ENCODE measurements around the gene PBX3.

PBX3 gene

DNA sequence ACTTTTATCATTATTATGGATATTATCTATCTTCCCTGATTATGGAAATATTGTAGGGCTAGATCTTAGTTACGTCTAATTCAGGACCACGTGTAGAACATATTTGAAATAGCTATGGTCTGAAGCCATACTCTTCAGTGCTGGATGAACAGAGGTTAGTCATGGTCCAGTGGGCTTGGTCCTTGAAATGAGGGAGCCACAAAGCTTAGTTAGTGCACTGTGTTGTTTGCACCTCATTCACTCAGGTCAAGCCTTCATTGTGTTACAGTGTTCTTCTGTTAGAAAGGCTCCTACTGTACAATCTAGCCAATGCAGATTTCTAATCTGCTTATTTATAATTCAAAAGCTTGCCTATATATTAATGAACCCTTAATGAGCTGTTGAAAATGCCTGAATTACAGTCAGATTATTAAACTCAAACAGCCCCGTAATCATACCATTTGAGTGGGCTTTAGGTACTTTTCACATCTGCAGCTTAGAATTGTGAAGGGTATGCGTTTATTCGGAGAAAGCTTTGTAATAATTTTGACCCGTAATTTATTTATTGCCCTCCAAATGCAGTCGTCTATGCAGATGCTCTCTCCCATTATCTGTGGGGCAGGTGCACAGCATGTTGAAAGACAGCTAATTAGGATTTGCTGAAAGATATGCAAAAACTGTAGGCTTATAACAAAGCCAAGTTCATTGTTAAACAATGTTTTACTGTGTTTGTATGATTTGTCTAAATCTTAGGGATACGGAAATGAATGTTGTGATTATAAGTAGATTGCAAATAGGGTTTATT lies 164.9 kb downstream of the PBX3 start:
- peak in 1 of 2 experiments; percentile 58 for DNase-seq

DNA sequence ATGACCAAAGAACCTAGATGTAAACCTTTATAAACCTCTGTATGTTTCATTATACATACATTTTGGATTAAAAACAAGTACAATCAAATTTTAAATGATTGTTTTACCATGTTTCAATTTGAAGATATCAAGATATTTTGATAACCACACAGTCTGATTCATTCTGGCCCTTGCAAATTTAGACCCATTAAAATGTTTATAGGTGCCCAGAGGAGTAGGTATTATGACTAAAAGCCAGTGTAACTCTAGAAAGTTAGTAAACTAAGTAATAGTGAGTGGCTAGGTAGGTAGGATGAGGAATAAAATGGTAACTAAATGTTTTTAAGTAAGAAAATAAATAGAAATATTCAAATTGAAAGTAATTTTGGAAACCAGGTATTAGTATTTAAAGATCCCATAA lies 165.5 kb downstream of the PBX3 start:
- DNase-seq, result no peak

DNA sequence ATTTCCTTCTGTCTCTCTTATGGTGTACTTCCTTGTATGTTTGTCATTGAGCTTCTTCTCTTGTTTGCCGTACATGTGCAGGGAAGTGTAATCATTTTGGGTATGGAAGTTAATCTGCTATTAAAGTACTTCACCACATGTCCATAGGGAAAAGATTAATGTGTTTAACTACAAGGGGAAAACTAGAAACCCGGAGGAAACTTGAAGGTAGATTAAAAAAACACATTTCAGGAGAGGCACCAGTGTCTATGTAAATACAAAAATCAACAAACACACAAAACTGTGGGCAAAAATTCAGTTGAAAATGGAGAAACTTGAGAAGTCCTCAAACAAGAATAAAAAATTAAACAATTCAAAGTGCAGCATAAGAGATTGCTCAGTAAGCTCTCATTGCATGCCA lies 166.4 kb downstream of the PBX3 start:
- no peak for DNase-seq

DNA sequence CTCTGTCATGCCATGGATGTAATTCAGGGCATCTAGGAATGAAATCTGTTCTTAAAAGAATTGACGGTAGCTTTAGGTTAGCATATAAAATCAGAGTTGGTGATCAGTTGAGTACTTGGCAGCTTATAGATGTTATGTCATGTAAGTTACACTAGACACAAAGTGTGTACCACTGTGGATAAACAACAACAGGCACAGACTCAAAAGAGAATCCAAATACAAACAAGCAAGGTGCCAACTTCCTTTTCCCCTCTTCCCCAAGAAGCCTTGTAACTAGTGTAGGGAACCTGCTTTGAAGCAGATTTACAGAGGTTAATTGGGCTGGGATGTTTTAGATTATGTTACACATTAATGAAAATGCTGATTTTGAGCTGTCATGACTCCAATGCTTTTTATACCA lies 167.2 kb downstream of the PBX3 start:
- no peak for DNase-seq

DNA sequence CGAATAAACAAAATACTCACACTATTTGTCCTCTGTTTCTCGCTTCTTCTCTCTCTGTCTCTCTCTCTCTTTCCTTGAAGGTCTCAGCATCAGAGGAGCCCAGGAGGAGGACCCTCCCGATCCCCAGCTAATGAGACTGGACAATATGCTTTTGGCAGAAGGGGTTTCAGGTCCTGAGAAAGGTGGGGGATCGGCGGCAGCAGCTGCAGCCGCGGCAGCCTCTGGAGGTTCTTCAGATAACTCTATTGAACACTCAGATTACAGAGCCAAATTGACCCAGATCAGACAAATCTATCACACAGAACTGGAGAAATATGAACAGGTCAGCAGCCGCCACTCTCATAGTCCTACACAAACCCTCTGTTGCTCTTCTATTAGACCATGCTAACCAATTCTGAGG lies 168.4 kb downstream of the PBX3 start:
- no peak for DNase-seq

DNA sequence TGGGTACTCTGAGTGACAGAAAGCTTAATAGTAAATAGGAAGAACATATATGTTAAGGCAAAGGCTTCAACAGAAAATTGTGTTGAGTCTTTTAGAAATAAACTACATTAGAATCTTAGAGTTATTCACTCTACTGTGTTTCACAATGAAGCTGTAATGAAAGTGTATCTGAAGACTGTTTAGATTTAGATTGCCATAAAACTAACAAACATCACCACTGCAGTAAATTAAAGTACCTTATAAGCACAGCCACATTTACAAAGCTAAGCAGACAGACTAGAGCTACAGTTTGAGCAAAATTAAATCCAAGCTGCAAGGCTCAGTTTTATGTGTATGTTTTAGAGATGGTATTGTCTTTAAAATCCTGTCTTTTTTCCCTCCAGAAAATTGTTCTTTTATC lies 172.4 kb downstream of the PBX3 start:
- no peak for DNase-seq

DNA sequence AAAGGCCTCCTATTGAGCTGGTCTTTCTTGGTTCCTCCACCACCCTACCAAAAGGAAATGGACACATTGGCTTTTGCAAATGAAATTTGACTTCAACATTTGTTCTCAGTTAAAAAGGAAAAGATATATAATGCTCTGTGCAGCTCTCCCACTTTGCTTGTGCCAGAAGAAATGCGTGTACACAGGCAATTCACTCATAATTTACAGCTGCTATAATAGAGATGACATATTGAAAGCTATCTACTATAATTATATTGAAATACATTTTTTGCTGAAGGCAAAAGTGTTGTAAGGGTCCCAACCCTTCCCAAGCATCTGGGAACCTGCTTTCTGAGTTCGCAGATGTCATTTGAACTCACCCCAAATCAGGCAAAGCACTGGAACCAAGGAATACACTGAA lies 173.2 kb downstream of the PBX3 start:
- no peak for DNase-seq

DNA sequence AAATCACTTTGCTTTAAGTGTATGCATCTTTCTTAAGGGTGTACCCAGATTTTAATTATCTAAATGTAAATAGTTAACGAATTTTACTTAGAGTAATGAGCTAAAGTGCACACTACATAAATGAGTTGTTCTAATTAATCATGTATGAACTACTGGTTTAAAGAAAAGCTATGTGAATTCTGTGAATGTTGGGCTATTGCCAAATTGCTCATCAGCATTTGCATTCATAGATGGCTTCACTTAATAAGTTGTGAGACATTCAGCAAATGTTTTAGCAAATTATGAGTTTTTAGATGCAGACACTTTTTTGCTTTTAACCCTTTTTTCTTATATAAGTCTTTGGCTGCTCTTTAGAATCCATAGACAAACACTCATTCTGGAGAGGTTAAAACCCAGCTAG lies 175.7 kb downstream of the PBX3 start:
- DNase-seq, result no peak

DNA sequence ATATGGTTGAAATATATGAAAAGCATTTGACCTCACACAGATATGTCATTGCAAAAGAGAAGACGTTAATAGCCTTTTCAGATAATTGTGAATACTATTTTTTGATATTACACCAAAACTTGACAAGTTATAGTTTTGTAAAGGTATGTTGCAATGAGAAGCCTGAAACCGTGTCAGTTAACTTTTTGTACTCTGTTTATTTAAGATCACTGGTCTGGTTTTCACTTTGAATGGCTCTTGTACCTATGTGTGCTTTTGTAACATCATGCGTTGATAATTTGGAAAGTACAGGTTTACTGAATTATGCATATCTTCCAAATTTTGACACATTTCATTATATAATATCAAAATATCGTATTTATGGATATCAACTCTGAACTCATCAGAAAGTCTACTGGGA lies 177.2 kb downstream of the PBX3 start:
- no peak for DNase-seq

DNA sequence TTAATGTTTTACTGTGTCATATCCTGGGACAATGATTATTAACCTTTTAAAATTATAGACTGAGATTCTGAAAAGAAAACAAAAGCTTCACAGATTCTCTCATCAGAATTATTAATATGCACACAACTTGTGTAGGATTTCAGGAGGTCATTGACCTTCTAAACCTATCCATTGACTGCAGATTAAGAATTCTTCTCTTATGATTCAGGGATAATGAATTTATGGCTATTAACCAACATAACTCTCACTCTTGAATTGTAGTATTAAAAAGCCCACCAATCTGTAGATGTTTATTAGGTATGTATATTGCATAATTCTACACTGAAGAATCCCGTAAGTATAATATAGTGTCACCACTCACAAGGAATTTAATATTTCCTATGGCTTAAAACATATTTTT lies 179.8 kb downstream of the PBX3 start:
- DNase-seq, result no peak

DNA sequence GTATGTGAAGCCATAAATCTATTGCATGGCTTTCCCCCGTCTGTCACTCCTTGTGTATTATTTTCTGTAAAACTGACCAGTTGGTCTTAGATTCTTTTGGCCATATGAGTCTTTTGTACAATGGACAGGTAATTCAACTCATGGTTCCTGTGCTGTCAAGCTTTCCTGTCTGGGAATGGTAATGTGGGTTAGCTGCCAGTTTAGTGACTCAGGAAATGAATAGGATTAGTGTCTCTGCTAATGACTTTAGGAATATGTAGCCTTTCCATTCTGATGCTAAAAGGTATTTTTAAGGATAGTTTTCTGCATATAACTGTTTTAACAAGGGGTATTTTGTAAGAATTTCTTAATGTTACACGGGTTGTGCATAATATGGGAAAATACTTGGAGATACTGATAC lies 182.7 kb downstream of the PBX3 start:
- DNase-seq, result no peak

DNA sequence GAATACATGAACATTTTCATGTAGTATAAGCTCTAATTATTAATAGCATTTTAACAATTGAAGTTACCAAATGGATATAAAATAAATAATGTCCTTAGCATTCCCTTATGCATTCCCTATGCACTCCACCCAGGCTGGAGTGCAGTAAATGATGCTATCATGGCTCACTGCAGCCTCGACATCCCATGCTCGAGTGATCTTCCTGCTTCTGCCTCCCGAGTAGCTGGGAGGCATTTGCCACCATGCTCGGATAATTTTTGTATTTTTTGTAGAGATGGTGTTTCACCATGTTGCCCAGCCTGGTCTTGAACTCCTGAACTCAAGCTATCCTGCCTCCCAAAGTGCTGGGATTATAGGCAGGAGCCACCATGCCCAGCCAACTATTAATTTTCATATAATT lies 184.0 kb downstream of the PBX3 start:
- DNase-seq, result no peak

DNA sequence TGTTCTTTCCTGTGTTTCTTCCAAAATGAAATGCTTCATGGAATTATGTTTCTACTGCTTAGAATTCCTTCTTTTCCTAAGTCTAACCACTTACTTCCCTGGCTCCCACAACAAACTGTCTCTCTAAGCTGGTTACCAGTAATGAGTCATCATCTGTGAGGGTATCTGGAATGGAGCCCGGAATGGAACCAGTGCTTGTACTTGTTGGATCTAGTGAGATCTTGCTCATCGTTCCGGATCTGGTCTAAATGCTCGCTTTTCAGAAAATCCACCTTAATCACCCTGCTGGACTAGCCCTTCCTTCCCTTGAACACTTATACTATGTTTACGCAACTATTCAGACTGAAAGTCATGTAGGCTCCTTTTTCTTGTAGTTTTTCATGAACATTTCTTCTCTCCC lies 184.8 kb downstream of the PBX3 start:
- DNase-seq, result no peak

DNA sequence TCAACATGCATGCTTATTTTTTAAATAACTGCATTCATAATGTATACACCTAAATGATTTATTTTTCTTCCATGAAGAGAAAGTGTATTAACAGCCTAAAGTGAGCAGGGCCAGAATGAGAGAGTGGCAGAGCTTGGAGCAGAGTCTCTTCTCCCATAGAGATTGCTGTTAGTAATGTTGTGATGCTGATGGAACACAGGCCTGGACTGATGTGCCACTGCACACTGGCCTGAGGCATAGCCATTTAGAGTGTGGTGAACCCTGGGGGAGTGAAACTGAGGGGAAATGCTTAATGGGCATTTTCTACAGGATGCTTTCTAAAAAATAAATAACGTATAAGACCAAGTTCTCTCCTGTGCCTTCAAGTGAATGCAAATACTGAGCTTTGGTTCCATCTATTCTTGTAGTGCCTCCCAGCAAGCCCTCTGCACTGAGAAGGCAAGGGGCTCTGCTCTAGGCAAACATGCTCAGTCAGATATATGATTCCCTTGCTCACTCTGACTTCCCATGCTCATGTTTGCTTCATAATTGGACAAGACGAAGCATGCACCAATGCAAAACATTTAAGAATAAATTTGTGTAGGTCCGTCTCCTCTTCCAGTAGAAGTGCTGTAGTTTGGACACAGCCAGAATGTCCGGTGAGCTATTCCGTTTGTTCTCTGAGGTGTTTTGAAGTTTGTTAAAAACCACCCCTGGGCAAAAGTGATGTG lies 185.7 kb downstream of the PBX3 start:
- no peak for DNase-seq

DNA sequence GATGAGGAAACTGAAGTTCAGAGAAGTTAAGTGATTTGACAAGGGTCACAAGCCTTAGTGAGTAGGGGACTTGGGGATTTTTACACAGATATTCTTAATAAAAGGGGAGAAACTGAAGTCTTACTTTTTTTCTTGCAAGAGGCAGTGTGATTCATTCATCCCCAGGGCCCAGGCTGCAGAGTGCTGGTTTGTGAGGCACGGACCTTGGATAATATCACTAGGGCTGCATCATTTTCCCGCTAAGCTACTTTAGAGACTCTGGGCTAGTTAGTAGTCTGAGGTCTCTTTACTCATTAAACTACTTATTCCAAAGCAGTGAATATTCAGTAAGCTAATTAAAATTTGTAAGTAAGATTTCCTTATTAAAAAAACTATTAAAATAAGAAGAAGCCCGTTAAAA lies 195.0 kb downstream of the PBX3 start:
- DNase-seq, result no peak

DNA sequence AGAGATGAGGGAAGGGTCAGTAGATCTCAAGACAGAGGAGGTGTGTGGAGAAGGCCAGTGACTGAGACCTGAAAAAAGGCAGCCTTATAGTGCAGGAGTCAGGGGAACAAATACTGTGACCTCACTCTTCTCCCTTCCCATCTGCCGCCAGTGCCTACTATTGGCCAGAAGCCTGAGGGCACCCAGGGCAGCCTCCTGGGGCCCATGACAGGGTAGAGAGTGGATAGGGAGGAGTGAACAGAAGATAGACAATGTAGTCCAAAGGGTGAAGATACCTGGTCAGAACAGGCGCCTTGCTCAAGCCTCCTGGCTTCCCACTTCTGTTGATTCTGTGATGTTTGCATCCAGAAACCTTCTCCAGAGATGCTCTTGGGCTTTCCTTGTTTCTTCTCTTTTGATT lies 196.7 kb downstream of the PBX3 start:
- DNase-seq, result no peak

DNA sequence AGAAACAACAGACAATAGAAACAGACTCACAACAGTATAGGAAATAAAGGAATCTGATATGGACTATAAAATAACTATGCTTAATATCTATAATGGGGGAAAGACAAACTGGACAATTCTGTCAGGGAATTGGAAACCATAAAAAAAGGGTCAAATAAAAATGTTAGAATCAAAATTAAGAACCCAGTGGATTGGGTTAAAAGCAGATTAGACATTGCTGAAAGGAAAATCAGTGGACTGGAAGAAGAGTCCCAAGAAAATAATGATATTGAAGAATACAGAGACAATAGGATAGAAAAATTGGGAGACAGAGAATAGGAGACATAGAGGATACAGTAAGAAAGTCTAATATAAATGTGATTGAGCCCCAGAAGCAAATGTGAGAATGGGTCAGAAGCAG lies 199.2 kb downstream of the PBX3 start:
- no peak for DNase-seq

DNA sequence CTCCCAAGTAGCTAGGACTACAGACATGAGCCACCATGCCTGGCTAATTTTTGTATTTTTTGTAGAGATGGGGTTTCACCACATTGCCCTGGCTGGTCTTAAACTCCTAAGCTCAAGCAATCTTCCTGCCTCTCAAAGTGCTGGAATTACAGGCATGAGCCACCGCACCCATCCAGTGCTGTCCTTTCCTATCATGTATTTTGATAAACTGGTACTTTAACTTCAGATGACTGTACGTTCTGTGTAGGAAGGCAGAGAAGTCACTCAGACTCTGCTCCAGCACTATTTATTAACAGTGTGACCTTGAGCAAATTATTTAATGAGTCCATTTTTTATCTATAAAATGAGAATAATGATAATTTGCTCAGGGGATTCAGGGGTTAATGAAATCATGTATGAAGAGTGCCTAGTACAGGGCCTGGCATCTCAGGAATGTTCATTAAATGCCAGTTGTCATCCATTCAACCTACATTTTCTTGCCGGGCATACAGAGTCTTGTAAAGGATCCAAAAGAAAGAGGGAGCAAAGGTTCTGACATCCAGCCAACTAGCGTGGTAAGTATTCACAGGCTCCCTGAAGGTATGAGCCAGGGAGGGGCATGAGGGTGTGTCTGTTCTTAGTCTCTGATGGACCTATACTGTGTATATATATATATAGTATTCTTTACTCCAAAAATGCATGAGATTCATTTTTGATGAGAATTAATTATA lies 201.9 kb downstream of the PBX3 start:
- DNase-seq, result no peak

DNA sequence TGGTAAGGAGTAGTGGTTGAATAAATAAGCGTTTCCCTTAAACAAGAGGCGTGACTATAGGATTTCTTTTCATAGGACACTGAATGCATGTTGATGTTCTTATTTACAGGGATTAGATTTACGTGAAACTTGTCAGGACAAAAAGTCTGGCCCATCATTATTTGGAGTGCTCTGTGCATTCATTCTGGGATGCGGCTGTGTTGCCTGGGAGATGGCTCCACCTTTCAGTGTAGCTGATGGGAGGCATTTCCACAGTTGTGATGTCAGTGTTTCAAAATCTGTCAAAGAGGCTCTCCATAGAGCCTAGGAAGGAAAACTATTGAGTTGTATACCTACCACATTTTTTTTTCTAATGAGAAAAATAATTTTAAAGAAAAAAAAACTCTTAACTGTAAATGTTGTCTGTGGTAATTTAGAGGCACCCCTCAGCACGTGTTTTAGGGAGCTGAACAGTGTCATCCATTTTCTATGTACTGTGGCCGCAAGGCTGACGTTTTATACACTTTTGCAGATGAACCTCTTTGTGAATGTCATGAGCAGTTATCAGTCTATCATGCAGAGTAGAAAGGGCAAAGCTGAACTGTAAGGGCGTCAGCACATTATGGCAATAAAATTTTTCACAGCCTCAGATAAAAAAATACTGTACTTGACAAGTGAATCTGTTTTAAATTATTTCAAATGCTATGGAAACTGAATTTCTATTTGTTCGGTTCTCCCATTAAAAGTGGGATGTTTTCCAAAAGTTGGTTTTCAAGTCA lies 202.7 kb downstream of the PBX3 start:
- no peak for DNase-seq

DNA sequence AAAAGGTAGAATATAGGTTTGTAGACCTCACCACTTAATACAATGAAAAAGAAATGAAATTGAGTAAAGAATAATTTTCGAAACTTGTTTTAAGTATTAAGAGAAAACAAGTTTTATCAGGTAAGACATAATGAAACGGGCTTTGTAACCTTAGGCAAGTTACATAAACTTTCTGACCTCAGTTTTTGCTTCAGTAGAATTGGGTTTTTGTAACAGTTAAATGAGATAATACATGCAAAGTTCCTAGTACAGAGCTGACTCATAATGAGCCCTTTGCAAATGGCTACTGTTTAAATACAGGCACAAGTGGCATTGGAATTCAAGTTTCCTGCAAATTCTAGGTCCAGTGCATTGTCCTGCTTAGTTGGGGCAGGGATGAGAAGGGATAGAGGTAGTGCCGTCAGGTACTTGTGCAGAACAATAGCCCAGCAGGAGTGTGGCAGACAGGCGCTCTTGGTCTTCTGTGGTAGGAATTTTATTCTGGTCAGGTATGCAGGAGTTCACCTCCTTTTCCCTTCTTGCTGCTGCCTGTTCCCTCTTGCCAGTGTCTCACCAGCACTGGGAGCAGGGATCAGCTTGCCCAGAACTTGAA lies 203.8 kb downstream of the PBX3 start:
- no peak for DNase-seq

DNA sequence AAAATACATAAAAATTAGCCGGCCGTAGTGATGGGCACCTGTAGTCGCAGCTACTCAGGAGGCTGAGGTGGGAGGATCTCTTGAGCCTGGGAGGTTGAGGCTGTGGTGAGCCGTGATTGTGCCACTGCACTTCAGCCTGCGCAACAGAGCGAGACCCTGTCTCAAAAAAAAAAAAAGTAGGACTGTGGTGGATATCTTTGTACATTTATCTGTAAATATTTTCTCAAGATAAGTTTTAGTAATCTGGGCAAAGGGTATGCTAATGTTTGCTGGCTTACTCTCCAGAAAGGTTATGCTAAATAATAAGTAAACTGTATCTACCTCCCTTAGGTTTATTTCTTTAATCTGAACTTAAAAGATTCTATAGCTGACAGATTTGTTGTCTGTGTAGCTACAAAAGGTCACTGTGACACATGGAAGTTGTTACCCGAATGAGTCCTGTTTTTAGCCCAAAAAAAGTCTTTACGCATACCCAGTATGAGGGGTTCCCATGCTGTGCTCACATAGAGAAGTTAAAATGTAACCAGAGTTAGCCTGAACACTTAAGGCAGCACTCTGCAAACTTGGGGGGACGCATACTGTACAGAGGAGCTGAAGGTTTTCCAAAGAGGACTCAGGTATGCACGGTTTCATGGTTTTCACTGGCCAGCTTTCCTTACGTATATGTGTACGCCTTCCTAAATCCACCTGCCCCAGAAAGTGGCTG lies 206.3 kb downstream of the PBX3 start:
- DNase-seq, result no peak

DNA sequence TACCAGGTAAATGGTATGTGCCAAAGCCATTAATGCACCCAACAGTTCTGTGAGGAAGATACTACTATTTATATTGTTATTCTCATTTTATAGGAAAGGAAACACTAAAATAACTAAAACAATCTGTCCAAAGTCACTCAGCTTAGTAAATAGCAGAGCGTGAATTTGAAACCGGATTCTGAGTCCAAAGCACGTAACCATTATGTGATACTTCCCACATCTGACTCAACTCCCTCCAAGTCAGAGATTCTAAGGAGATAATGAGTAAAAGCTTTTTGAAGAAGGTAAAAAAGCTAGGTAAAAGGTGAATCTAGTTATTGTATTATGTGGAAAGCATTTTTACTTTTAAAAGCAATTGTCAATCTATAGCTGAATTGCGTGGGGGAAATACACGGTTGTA lies 208.9 kb downstream of the PBX3 start:
- no peak for DNase-seq

Data from SHP77 (cell line).